Measurements from ENCODE around the gene PLOD2.
A peak's percentile ranks its signal among the peaks of the same experiment; 100 is the strongest.

PLOD2 gene

DNA sequence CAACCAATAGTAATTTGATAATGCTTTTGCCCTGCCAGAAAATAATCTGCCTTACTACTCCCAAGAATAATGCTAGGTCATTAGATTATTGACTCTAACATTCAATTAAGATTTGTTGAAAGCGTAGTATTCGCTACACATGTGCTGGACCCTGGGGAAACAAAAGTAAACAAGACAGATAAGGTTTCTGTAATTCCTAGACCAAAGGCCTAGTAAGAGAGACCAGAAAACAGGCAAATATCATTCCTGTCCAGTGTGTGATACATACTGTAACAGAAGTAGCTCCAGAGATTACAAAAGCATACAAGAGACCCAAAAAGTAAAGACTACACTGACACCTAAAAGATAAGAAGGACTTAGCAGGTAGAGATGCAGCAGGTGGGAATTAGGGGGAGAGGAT, 60.8 kb downstream of the PLOD2 start:
- no peak for DNase-seq (ENCODE audit: low spot score)

DNA sequence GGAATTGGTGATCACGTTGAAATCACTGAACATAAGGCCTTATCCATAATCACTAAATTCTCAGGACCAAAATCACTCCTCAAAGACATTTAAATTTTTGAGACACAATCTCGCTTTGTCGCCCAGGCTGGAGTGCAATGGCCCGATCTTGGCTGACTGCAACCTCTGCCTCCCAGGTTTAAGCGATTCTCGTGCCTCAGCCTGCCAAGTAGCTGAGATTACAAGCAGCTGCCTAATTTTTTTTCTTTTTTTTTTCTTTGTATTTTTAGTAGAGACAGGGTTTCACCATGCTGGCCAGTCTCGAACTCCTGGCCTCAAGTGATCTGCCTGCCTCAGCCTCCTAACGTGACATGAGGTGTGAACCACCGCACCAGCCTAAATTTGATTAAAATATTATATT, 61.7 kb downstream of the PLOD2 start:
- DNase-seq (ENCODE audit: low spot score) = no peak

DNA sequence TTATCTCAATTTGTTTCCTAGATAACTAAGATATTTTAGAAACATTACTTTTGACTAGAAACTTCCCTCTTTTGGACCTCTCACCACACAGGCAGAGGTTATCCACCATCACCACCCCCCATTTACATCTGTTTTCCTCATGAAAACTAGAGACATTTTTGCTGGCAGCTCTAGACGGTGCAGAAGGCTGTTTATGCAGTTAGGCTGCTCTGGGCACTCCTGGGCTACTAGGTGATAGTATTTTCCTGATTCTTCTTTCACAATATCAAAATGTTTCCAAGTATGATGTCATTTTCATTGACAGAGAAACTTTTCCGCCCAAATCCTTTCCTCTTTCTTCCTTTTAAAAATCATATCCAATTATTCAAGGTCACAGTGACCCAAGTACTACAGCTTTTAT, 67.1 kb downstream of the PLOD2 start:
- no peak for DNase-seq (ENCODE audit: low spot score)

DNA sequence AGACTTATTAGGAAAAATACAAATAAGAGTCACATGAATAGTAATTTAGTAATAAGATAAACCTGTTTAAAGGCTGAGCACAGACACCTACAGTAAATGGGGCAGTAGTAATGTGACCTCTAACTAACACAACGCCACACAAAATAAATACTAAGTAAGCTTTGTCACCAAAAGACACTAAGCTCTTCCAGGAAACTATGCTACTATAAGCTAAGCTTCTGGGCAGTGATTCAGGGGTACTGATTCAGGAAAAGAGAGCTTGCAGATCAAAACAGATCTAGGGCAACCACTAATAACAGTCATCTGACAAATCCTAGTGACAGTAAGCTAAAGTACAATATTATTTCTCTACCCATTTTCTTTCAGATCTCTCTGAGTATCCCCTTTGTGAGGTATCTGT, 68.8 kb downstream of the PLOD2 start:
- no peak for DNase-seq (ENCODE audit: low spot score)

DNA sequence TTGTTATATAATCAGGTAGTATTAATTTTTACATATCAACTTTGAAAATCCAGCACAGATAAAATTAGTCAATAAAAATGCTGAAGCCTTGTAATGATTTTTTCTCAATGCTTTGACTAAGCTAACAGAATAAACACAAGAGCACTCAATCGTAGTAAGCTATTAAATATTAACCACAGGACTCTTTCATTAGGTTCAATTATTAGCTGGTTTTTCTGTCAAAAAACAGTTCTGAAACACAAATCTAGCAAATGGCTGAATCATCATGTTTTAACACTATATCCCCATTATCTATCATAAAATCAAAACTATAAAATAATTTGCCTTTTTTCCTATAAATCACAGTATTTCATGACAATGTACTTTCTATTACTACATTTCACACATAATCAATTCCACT, 69.6 kb downstream of the PLOD2 start:
- no peak for DNase-seq (ENCODE audit: low spot score)

DNA sequence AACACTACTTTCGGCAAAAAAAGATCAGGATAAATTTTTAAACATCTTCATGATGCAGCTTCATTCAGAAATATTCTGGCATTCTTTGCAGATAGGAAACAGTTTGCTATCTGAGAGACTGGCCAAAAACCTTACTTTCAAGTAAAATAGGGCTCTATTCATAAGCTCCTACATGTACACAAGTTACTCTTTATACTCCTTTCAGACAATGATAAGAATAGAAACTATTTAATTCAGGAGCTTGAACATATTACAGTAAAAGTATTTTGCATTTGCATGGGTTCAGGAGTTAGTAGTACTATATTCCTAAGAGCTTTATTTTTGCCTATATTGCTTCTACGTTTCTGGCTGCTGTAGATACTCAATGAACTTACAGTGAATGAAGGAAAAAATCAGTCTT, 70.5 kb downstream of the PLOD2 start:
- no peak for DNase-seq (ENCODE audit: low spot score)

DNA sequence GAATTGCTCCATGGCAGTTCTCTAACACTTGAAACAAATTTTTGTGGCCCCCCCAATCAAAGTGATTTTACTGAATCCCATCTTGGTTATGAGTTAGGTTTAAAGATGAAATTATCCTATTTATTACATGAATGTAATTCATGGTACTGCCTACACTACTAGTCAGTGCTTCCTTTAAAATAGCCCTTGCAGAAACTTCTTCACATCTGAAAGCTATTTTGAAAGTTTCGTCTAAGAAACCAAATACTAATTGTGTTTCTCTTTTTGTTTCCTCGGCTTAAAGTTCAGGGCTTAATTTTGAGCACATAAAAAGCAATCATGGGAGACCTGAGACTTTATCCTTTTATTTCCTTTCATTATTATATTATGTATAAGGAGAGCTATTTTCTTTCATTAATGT, 72.1 kb downstream of the PLOD2 start:
- no peak for DNase-seq (ENCODE audit: low spot score)

DNA sequence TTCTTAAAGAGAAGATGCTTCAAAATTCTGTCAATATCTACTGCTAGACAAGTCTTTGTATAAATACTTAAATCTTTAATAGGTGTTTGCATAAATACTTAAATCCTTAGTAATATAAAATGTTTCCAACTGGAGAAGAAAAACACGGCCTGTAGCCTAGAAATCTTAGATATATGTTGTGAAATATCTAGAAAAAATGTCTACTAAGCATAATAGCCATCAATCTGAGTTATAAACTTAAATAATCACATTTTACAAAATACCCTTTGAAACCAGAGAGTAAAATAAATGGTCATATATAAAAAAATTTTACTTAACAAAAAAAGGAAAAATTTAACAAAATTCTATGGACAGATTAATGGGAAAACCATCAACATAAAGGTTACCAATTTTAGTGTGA, 73.9 kb downstream of the PLOD2 start:
- no peak for DNase-seq (ENCODE audit: low spot score)

DNA sequence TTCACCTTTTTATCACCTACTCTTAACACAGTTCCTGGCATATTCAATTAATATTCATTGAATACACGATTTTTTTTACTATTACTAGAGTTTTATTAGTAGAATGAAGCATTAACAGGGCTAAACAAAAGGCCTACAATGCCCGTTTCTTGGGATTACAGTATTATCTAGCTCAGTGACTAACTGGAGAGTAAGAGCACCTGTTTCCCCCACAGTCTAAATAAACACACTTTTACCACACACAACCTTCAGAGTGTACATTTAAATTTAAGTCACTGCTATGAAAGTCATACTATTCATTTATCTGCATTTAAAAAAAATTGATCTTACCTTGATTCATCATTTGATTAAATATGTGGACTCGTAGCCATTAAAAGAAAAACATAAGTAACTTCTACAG, 74.8 kb downstream of the PLOD2 start:
- DNase-seq (ENCODE audit: low spot score) = no peak

DNA sequence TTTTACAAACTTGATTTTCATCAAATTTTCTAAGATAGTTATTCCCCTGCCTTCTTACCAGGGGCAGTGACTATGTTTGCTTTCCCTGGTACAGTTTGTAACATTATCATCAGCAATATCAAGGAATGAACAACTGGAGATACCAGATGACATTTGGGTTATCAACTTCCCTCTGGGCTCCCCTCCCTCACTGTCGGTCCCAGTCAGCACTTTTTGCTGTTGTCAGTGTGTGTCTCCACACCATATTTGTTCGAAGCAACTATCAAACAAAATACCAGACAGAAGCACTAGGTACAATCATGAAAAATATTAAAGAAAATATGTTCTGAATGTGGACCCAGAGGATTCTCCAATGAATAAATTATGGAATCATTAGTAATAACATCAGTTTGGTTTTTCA, 75.3 kb downstream of the PLOD2 start:
- no peak for DNase-seq (ENCODE audit: low spot score)

DNA sequence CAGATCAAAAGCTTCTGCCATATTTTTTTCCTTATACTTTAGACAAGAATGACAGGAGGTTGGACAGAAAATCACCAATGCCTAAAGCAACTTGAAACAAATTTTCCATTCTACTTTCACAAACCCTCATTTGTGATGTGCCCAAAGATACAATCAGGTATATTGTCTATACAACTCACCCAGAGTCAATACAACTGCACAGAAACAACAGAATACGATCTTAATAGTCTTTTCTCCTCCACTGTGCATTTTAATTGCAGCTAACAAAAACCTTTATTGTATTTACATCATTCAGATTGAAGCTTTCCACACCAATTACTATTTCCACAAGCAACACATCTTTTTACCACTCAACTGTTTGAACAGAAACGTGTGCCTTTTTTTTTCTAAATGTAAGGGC, 80.4 kb downstream of the PLOD2 start:
- DNase-seq (ENCODE audit: low spot score) = no peak

DNA sequence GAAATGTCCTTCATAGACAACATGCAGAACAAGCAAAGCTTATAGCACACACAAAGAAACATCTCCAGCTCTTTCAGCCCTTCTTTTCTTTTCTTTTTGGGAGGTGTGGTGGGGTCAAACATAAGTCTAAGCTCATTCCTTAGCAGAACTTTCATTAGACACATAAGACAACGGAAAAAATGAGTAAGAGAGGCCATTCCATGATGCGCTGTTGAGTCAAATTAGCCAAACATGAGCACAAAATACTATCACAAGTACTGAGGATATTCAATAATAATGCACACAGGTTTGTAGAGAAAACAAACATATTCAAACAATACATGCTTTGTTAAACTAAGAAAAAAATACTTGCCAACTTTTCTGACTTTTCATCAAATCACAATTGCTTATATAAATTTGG, 83.0 kb downstream of the PLOD2 start:
- no peak for DNase-seq (ENCODE audit: low spot score)

DNA sequence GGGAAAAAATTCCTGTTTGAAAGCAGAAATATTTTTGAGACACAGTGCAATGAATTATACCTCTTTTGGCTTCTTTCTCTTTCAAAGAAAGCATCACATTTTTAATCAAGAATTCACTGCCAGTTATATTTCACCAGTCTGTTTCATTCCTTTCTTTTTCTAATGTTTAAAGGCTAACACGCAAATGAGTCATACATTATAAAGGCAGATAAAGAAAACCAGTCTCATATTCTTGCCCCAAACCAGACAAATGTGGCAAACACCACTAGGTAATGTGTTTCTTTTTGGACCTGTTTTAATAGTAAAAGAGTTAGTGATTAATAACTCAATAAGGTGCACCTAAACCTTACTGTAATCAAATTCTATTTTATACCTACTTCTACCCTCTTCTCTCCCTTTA, 83.8 kb downstream of the PLOD2 start:
- no peak for DNase-seq (ENCODE audit: low spot score)

DNA sequence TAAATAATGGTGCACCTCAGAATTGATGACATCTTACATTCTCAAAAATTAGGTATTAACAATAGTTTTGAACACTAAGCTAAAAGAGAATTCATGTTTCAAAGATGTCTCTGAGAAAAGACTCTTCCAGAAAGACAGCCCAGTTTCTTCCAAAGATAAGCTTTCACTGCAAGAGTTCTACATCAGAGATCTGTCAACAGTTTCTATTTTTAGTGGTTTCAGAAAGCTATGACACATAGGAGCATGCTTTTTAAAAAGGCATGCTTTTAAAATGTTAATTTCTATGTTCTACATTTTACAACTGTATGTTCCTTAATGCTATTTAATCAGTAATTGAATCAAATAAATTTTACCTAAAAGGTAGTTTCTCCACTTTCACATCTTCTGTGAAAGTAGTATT, 88.2 kb downstream of the PLOD2 start:
- no peak for DNase-seq (ENCODE audit: low spot score)

DNA sequence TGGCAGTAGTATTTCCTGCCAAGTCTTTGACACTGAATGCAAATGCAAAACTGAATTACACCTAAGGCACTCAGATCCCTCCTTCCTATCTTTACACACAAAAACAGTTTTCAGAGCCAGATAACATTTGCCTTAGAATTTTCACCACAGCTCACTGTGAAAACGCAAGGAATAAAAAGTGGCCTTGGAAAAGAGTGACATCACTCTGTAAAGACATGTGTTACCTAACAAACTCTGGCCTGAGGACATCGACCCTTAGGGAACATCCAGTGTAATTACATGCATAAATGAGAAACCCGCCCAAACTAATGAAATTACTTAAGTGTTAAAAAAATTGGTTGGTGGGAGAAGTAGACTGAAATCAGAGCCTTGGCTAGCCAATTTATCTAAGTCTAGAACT, 88.9 kb downstream of the PLOD2 start:
- DNase-seq (ENCODE audit: low spot score) = no peak

DNA sequence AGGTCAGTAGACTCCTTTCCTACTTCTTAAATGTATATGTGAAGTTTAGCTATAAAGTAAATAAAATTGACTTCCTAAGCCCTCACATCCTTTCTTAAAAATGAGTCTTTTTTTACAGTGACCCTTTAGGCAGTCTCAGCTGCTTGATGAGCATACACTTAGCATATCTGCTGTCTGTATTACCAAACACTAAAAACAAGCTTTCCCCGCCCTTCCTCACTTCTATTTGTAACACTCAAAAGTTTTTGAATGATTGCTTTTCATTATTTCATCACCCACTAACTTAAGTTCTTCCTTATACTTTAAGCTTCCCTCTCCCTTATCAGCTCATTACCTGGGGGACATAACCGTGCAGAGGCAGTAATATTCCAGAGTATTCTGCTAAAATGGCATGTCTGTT, 89.4 kb downstream of the PLOD2 start:
- DNase-seq (ENCODE audit: low spot score) = no peak

DNA sequence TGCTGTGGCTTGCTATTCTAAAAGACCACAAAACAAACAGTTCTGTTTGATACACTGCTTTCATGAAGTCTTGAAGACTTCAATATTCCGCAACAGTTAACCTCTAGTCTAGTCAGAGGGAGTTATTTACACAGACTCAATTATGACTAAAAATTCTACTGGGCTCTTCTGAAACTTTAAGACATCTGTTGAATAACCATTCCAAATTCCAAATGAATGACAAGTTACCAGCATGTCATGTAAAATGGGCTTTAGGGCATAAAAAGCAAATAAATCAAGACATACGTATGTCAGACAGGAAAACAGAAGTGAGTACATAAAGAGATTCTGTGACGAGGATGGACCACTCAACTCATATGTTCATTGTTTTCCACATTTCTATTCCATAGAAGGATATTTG, 93.9 kb downstream of the PLOD2 start:
- DNase-seq (ENCODE audit: low spot score) = no peak

DNA sequence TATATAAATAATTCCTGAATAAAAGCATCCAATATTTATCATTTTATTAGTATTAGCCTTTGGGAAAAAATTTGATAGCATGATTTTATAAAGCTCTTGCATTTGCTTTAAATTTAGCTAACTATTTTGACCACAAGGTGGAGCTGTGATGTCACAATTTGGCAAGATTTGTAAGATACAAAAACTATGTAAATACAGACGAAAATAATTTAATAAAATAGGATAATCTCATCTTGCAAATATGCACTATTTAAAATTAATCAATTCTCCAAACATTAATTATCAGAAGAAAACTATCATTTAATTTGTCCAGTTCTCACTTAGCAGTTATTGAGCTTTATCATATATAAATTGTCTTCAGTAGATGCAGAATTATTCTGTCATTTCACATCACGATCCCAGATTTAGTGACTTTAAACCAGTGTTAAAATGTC, 95.4 kb downstream of the PLOD2 start:
- peak; percentile 14 for DNase-seq (ENCODE audit: low spot score)

DNA sequence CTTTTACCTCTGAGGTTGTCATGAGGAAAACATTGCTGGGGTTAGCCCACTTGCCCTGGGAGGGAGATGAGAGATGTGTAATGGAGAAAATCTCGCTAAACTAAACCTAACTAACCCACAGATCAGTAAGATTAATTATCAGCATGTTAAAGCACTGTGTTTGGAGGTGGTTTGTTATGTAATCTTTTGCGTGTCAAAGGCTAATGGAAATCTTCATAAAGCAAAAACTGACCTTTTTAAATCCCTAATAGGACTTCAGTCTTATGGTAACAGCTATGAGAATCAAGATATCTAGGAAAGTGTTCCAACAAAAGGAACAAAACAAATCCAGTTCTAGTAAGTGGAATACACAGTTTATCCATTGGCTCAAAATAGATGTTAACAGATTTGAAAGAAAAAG, 102.7 kb downstream of the PLOD2 start:
- DNase-seq (ENCODE audit: low spot score) = no peak

DNA sequence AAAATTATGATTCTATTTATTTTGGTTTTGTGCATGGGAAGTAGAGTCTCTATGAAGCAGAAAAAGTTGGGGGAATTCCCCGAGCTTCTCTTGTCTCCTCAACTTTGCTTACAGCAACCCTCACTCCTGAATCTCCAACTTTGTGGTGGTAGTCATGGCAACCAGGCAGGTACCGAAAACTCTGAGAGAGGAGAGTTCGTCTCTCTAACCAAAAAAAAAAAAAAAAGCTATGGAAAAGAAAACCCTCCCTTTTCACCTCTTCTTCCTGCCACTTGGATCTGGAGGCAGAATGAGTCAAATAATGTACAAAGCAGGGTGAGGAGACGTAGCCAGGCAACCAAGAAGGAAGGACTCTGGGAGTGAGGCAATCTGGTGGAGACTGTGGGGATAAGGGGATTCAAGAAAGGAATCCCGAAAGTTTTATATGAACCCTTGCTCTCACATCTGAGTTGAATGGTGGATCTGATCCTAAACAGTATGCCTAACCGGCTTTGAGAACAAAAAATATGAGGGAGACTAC, 108.1 kb downstream of the PLOD2 start:
- no peak for DNase-seq (ENCODE audit: low spot score)

DNA sequence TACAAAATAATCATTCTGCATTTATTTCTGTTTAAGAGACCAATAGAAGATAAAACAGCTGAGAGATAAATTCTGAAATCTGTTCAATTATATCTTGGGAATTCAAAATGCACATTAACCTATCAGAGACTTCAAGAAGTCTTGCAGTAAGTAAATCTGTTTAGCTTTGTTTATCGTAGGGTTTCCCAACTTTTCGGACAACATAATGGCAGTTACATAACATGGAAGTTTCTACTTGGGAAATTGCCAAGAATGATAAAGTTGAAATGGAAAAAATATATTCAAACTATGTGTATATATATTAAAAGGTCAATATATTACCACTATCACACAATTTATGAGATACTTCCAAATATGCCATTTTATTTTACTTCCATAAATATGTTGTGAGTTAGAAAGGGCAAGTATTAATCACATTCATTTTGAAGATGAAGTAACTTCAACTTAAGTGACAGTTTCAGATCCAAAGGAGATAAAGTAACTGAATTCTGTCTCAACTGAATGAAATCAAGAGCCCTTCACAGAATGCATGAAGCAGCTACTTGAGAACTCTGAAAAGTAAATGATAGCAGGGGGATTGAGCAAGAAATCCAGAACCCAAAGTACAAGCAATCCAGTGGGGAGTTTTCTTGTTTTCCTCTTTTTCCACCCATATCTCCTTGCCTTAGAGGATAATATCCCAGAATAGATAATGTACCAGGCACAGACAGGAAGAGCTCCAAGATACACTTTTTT, 108.8 kb downstream of the PLOD2 start:
- DNase-seq (ENCODE audit: low spot score) = no peak

DNA sequence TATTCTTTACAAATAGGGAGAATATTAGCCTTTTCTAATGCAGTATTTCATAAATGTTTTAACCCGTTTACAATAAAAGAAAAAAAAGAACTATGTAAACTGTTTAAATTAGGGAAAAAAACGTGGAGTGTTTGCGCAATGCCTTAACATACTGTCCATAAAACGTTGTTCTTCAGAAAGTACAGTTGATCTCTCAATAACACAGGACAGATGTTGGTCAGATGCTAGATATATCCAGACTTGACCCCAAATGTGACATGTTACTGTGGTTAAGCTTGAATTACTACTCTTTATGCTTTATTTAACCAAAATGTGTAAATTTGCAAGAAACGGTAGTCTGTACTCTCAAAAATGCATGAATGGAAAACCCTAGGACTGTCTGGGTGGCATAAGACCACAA, 110.3 kb downstream of the PLOD2 start:
- no peak for DNase-seq (ENCODE audit: low spot score)

DNA sequence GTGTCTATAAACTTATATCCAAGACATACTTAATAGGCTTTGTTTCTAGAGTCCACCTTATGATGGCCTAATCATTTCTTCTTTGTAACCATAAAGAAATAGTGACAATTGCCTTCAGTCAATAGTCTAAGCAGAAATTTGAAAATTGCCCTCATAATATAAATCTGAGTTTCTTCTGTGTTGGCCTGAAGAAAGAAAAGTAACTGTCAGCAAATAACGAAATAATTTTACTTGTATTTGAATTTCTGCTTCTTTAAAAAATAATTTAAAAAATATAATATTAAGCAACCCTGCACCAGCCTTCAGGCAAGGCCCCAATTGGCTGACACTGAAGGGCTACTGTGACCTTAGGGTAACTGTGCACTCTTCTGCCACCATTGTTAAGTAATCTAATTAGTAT, 113.5 kb downstream of the PLOD2 start:
- no peak for DNase-seq (ENCODE audit: low spot score)

DNA sequence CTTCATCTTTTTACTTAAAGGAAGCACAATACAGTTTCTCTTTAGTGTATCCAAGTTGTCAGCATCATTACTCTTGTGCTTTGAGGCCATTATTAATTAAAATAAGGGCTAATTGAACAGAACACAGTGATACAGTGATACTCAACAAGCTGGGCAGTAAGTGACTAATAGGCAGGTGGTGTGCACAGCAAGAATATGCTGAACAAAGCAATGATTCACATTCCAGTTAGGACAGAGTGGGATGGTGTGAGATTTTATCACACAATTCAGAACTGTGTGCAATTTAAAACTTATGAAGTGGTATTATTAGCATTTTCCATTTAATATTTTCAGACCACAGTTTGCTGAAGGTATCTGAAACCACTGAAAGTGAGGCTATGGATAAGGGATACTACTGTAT, 116.9 kb downstream of the PLOD2 start:
- no peak for DNase-seq (ENCODE audit: low spot score)

DNA sequence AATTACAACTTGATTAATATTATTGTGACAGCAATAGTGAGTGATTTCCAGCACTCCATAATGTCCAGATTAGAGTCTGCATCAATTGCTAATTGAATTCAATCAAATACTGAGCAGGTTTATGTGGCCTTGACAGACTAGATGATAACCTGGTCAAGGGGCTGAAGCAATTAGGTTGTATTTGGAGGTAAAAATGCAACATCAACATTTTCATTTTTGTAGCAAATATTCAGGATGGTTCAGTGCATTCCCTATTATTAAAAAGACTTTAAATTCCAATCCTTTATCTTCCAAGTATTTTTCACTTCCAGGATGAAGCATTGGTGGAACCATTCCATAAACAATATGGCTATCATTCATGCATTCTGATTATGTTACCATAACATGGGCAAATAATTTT, 120.4 kb downstream of the PLOD2 start:
- DNase-seq (ENCODE audit: low spot score) = no peak

Data from CD4-positive, alpha-beta T cell treated with Interleukin-15 for 4 hours (primary cell).